ENCODE data around the gene TRERF1. TPM values are rescaled to one million over a fixed set of nuclear protein-coding genes. Genes with fewer than 3 reads are reported as not detected.

Gene TRERF1
- total and polyA plus RNA-seq, 12 donors: 4.7 to 16.6 (median 8.0) TPM

GRCh38 chr6:42259286-42259685, 192.4 kb downstream of the TRERF1 start:
- Histone ChIP-seq H3K27ac (peak overlapping the region in 2 of 5 donors; percentile 41 to 73), H3K4me1 (replicated peaks in 1 of 2) (peaks cover 0 to 20% of the 10 kb centered on the region in 2 donors), H3K9me3 (replicated peaks in 1 of 3) (no peaks in the 10 kb centered on the region), H3K36me3 (replicated peaks in 1 of 2) (peaks cover 0 to 5% of the 10 kb centered on the region in 2 donors), H3K4me3 (no peak overlapping the region), H3K27me3 (no peaks in the 10 kb centered on the region)
- no peak for DNase-seq
- no peak for TF ChIP-seq POLR2A (IDR thresholded peaks at IDR 0.05)
- TF ChIP-seq, protein P1, sequence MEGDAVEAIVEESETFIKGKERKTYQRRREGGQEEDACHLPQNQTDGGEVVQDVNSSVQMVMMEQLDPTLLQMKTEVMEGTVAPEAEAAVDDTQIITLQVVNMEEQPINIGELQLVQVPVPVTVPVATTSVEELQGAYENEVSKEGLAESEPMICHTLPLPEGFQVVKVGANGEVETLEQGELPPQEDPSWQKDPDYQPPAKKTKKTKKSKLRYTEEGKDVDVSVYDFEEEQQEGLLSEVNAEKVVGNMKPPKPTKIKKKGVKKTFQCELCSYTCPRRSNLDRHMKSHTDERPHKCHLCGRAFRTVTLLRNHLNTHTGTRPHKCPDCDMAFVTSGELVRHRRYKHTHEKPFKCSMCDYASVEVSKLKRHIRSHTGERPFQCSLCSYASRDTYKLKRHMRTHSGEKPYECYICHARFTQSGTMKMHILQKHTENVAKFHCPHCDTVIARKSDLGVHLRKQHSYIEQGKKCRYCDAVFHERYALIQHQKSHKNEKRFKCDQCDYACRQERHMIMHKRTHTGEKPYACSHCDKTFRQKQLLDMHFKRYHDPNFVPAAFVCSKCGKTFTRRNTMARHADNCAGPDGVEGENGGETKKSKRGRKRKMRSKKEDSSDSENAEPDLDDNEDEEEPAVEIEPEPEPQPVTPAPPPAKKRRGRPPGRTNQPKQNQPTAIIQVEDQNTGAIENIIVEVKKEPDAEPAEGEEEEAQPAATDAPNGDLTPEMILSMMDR (IDR thresholded peaks at IDR 0.05): no peak
- intact Hi-C loops (cut with DNase I): no loop called here
- 79 to 84% (median 82%) methylated on average over 27 to 31 of the region's 31 CpGs for WGBS, 4 donors

DNA sequence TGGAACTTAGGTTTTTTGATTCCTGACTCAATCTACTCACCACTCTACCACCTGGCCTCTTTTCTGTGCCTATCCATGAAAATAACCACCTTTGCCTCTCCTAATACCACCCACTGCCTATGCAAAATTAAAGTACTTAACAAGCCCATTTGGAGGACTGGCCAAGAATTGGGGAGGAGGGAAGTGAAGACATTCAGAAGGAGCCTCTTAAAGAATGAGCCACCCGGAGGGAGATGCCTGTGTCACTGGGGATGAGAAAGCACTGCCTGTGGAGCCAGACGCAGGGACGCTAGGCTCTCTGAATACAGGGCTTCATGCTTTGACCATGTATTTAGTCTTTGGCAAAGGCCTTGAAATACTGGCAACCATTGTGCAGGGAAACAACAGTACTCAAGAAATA, 194.1 kb downstream of the TRERF1 start:
- WGBS, 4 donors: 68 to 87% (median 82%) methylated on average over 3 of the region's 3 CpGs
- TF ChIP-seq, protein P1 (IDR thresholded peaks at IDR 0.05): no peak
- TF ChIP-seq POLR2A (IDR thresholded peaks at IDR 0.05): no peak
- H3K36me3 ChIP-seq (replicated peaks in 1 of 2): peaks cover 0 to 12% of the 10 kb centered on the region in 2 donors

DNA sequence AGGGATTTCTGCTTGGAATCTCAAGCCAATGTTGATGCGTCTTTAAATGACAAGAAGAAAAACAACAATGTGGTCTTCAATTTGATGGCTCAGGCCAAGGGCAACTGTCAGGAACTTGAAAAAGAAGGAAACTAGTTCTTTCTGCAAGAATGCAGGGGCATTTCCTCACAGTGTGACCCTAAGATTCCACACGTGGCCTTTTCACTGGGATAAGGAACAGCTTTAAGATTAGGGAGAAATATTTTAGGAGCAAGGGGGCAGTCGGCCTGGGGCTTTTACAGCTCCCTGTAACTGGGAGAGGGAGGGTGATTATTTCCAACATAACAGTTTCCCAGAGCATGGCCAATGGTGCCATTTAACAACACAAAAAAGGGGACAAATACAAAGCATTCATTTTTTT, 194.7 kb downstream of the TRERF1 start:
- DNase-seq: peak in 3 of 7 donors; percentile 29 to 74 (median 48)
- intact Hi-C loops (cut with DNase I): no loop called here
- peaks cover 0 to 12% of the 10 kb centered on the region in 2 donors for H3K36me3 ChIP-seq (replicated peaks in 1 of 2)
- no peak overlapping the region for H3K4me3 ChIP-seq
- peaks cover 4 to 26% of the 10 kb centered on the region in 2 donors for H3K4me1 ChIP-seq (replicated peaks in 1 of 2)
- WGBS, 4 donors: 32 to 55% (median 40%) methylated on average over 3 of the region's 3 CpGs
- TF ChIP-seq, protein P1 (IDR thresholded peaks at IDR 0.05): no peak
- TF ChIP-seq POLR2A (IDR thresholded peaks at IDR 0.05): no peak
- no peaks in the 10 kb centered on the region for H3K9me3 ChIP-seq (replicated peaks in 1 of 3)
- no peaks in the 10 kb centered on the region for H3K27me3 ChIP-seq
- H3K27ac ChIP-seq: peak overlapping the region in 2 of 5 donors; percentile 41 to 73

More for the DNA sequence above, 194.1 kb downstream of the TRERF1 start:
- H3K4me1 ChIP-seq (replicated peaks in 1 of 2): peaks cover 0 to 20% of the 10 kb centered on the region in 2 donors
- H3K27ac ChIP-seq: peak overlapping the region in 3 of 5 donors; percentile 41 to 73 (median 42)
- no peak overlapping the region for H3K4me3 ChIP-seq
- intact Hi-C loops (cut with DNase I): no loop called here
- H3K27me3 ChIP-seq: no peaks in the 10 kb centered on the region
- no peaks in the 10 kb centered on the region for H3K9me3 ChIP-seq (replicated peaks in 1 of 3)
- no peak for DNase-seq

- Histone ChIP-seq H3K36me3 (replicated peaks in 1 of 2) (peaks cover 0 to 12% of the 10 kb centered on the region in 2 donors), H3K27ac (peak overlapping the region in 1 of 5 donors; percentile 9), H3K9me3 (replicated peaks in 1 of 3) (no peaks in the 10 kb centered on the region), H3K4me3 (no peak overlapping the region), H3K27me3 (no peaks in the 10 kb centered on the region), H3K4me1 (replicated peaks in 1 of 2) (peaks cover 11 to 44% of the 10 kb centered on the region in 2 donors)
- no peak for DNase-seq
- WGBS, 4 donors: 83 to 90% (median 87%) methylated on average over 5 of the region's 5 CpGs
- intact Hi-C loops (cut with DNase I): no loop called here
- TF ChIP-seq POLR2A (IDR thresholded peaks at IDR 0.05): no peak
- TF ChIP-seq, protein P1 (IDR thresholded peaks at IDR 0.05): no peak
Measured at GRCh38 chr6:42255050-42255449, 196.7 kb downstream of the TRERF1 start.
